HG03045 (cell line): Measurements from ENCODE around the gene TMEM217.
A peak's percentile ranks its signal among the peaks of the same experiment; 100 is the strongest.
"Not testable (repeated sequence)": the region's sequence is repeated elsewhere in the genome, so short reads cannot be mapped to it uniquely, and the experiment has no call there.

Experiments used
- ATAC-seq: cut with Tn5 transposase; IDR thresholded peaks from one replicate; pipeline ENCODE4 v1.9.1; 2021; ENCODE audit warnings: mild to moderate bottlenecking, moderate library complexity; ENCODE audit not compliant: unreplicated experiment

The TMEM217 gene

DNA sequence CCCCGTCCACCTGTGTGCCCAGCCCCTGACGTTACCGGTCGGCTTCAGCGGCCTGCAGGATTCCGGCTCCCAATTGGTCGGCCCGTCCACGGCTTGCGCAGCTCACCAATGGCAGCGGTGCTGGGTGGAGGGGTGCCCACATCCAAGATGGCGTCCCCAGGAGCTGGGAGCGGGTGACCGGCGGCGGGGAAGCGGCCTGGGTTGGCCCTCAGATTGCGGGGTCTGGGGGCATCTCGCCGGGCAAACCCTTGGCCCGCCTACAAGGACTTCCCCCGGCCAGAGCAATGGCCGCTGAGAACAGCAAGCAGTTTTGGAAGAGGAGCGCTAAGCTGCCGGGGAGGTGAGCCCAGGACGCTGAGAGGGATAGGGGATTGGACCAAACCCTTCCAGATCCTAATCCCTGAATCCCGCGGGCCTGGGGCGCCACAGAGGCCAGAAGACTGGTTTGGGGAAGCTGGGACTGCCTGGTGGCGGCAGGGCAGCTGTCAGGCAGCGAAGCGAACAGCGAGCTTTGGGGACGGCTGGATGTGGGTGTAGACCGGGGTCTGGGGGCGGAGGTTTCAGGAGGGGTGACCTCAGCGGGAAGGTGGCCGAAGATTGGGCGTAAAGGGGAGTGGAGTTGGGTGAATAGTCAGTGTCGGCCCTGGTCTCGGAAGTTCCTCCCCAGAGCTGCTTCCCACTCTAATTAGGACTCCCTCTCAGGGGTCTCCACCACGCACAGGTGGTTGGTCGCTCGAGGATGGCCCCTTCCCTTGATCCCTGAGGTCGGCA, at the start of gene TMEM217, which contains the start of gene TBC1D22B:
TMEM217 (minus strand) TSS at position 511 of the 771 bp plus-strand sequence. CDS start 39,114 bp downstream, outside the sequence.
TBC1D22B (plus strand) TSS at position 139 of the 771 bp plus-strand sequence; CDS start at position 285, 146 bp downstream.
- peak; percentile 99 for ATAC-seq

GRCh38 chr6:37307484-37307883, 49.5 kb upstream of the TMEM217 start:
- not testable (repeated sequence) for ATAC-seq

DNA sequence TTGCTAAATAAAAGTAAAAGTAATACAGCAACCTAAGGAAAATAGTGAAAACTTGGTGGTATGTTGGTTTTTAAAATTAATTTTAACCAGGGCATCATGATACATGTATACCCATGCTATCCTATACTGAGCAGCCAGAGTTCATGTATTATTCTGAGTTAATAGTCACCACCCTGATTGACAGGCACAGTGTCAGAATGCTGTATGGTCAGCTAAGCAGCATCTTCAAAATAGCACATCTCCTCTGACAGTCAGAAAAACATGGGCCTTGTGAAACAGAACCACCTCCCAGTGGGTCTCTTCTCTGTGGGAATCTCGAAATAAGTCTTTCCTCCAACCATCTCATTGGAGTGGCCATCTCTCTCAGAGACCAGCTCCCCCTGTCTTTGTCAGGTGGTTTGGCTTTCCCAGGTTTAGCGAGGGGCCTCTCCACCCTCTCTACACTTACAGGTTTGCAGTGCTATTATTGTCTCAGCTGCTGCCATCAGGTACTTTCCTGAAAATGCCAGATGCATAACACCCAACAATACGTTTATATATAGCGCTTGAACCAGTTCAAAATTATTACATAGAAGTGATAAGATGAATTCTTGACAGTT, 48.8 kb upstream of the TMEM217 start:
- ATAC-seq: no peak

DNA sequence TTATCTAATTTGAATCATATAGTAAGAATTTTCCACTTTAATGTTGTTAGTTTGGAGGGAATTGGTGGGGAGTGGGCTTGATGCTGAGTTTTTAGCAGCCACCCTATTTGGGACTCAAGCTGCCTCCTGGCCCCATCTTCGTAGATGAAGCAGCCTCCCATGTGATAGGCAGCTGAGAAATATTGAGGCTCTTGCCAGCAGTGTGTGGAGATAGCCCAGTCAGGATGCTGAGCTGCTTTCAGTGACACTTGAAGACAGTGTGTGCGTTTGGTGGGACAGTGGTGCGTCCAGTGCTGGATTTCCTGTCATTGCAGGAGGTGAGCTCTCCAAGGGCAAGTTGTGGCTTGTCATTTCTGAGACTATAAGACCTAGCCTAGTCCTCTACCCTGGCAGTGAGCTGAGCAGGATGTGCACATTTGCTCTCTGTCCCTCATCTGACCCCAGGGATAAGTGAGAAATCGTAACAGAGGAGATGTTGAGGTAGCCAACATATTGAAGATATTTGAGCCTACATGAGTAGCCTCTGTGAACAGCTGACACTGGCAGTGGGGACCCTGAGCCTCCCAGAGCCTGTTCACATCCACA, 48.0 kb upstream of the TMEM217 start:
- no peak for ATAC-seq

- ATAC-seq: no peak
Measured at GRCh38 chr6:37304766-37305165, 46.8 kb upstream of the TMEM217 start.

GRCh38 chr6:37303891-37304503, 46.1 kb upstream of the TMEM217 start:
- ATAC-seq: no peak

GRCh38 chr6:37303091-37303660, 45.2 kb upstream of the TMEM217 start:
- ATAC-seq: no peak

- no peak for ATAC-seq
Measured at GRCh38 chr6:37302086-37302686, 44.2 kb upstream of the TMEM217 start.

GRCh38 chr6:37299990-37300389, 42.0 kb upstream of the TMEM217 start:
- ATAC-seq: no peak

GRCh38 chr6:37298958-37299357, 41.0 kb upstream of the TMEM217 start:
- ATAC-seq: no peak

GRCh38 chr6:37297637-37298036, 39.7 kb upstream of the TMEM217 start:
- not testable (repeated sequence) for ATAC-seq

GRCh38 chr6:37293426-37293825, 35.5 kb upstream of the TMEM217 start:
- ATAC-seq: no peak

GRCh38 chr6:37289931-37290330, 32.0 kb upstream of the TMEM217 start:
- no peak for ATAC-seq

GRCh38 chr6:37288247-37288646, 30.3 kb upstream of the TMEM217 start:
- no peak for ATAC-seq

- ATAC-seq: no peak
Measured at GRCh38 chr6:37287519-37288157, 29.7 kb upstream of the TMEM217 start.

DNA sequence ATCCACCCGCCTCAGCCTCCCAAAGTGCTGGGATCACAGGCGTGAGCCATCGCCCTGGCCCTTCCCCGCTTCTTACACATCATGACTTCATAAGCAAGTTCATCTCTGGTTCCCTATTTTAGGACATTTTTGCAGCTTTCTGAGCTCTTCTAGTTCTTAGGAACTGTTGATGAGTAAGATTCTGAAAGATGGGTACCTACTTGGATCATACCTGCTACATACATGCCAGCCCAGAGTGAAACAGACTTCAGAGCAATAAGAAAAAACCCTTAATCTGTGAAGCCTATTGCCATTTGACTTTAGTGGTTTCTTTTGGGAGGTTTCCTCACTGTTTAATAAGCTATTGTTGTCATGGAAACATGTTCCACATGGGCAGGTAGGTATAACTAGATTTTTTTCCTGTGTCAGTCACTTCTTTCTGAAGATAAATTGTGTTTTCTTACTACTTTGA, 27.9 kb upstream of the TMEM217 start:
- ATAC-seq: no peak

- ATAC-seq: no peak
Measured at GRCh38 chr6:37284781-37285180, 26.8 kb upstream of the TMEM217 start.

GRCh38 chr6:37283671-37284151, 25.8 kb upstream of the TMEM217 start:
- no peak for ATAC-seq

GRCh38 chr6:37283268-37283667, 25.3 kb upstream of the TMEM217 start:
- no peak for ATAC-seq

GRCh38 chr6:37282371-37282770, 24.4 kb upstream of the TMEM217 start:
- no peak for ATAC-seq
